Transverse colon (tissue), 4 donors: ENCODE measurements around the gene KCNE5. TPM values are rescaled to one million over a fixed set of nuclear protein-coding genes. Genes with fewer than 3 reads are reported as not detected.
"Not testable (repeated sequence)": the region's sequence is repeated elsewhere in the genome, so short reads cannot be mapped to it uniquely, and the experiment has no call there.

Source experiments
- DNase-seq: peaks from one replicate; pipeline ENCODE4 v3.0.0-alpha.2; 2019
- H3K27ac ChIP-seq, 4 donors: fragments of 200-600 bp; sonication (generic); 2 replicates each; pipeline ENCODE4 v1.5.1; 2016 to 2018; ENCODE audit warnings: inconsistent platforms in 4 of 4
- H3K27me3 ChIP-seq: fragments of 200-600 bp; sonication (generic); 2 replicates; pipeline ENCODE4 v1.5.1; 2017; ENCODE audit warnings: inconsistent platforms
- H3K36me3 ChIP-seq, 4 donors: fragments of 200-600 bp; sonication (generic); 2 replicates each; pipeline ENCODE4 v1.5.1; 2017 to 2019; ENCODE audit warnings: inconsistent platforms in 4 of 4
- H3K4me1 ChIP-seq, 4 donors: fragments of 200-600 bp; sonication (generic); 2 replicates each; pipeline ENCODE4 v1.5.1; 2017 to 2020; ENCODE audit warnings: inconsistent platforms in 4 of 4
- H3K4me3 ChIP-seq, 4 donors: fragments of 200-600 bp; sonication (generic); 1 replicate in 1 of 4; 2 replicates in 3 of 4; pipeline versions ENCODE4 v1.5.1 to v1.6.1; 2017 to 2019; ENCODE audit warnings: inconsistent platforms in 4 of 4
- H3K9me3 ChIP-seq, 2 donors: fragments of 200-600 bp; sonication (generic); 2 replicates each; pipeline ENCODE4 v1.5.1; 2017 to 2019; ENCODE audit warnings: inconsistent platforms in 2 of 2
- EP300 ChIP-seq: sonication (generic); formaldehyde crosslinking; IDR thresholded peaks from one replicate; pipeline ENCODE4 v1.6.1; 2017; ENCODE audit warnings: antibody characterized with exemption, low read depth
- POLR2A ChIP-seq: fragments of 450-650 bp; IDR thresholded peaks from one replicate; pipeline ENCODE4 v1.6.1; 2016; ENCODE audit warnings: antibody characterized with exemption, mild to moderate bottlenecking, moderate library complexity
- POLR2AphosphoS5 ChIP-seq, 3 donors: sonication (generic); formaldehyde crosslinking; IDR thresholded peaks; one replicate each; pipeline ENCODE4 v1.6.1; 2016; ENCODE audit warnings: antibody characterized with exemption in 3 of 3
- WGBS, 2 donors: methylation state at CpG; one replicate each; pipeline ENCODE4 v1.1.5; 2018; ENCODE audit warnings: low coverage in 1 of 2; 5-methylcytosine and 5-hydroxymethylcytosine counted together
- in situ Hi-C, 4 donors: fragments of 200-750 bp; cut with MboI; loops; one replicate each; pipeline versions ENCODE4 v1.15.0 to v1.15.1; 2017; ENCODE audit warnings: low sequenced_read_pairs in 3 of 4, low pct_ligation_motif_present in 1 of 4, low pct_unique_long_range_greater_than_20kb in 1 of 4
- intact Hi-C: fragments of 100-400 bp; cut with DNase I; formaldehyde crosslinking; loops from one replicate; pipeline ENCODE4 v1.15.1; 2023; ENCODE audit warnings: low total_unique reads
- total RNA-seq, 4 donors: library from RNA; depleted of rRNA; stranded (reverse); fragments of >200 nt; gene quantifications; one replicate each; pipeline ENCODE4 v1.1.0, GENCODE V29; 2016
- TF ChIP-seq, protein P1 (sequence below), 5 experiments: fragments of 200-600 bp in 3 of 5; fragments of 450-650 bp in 2 of 5; sonication (generic) in 3 of 5; IDR thresholded peaks; 1 replicate in 2 of 5; 2 replicates in 3 of 5; pipeline ENCODE4 v1.5.1; 2016 to 2017; ENCODE audit warnings: antibody characterized with exemption in 5 of 5, inconsistent platforms in 3 of 5, mild to moderate bottlenecking in 2 of 5, moderate library complexity in 1 of 5

KCNE5 gene
- total RNA-seq, 4 donors from 2014 or later: not detected

DNA sequence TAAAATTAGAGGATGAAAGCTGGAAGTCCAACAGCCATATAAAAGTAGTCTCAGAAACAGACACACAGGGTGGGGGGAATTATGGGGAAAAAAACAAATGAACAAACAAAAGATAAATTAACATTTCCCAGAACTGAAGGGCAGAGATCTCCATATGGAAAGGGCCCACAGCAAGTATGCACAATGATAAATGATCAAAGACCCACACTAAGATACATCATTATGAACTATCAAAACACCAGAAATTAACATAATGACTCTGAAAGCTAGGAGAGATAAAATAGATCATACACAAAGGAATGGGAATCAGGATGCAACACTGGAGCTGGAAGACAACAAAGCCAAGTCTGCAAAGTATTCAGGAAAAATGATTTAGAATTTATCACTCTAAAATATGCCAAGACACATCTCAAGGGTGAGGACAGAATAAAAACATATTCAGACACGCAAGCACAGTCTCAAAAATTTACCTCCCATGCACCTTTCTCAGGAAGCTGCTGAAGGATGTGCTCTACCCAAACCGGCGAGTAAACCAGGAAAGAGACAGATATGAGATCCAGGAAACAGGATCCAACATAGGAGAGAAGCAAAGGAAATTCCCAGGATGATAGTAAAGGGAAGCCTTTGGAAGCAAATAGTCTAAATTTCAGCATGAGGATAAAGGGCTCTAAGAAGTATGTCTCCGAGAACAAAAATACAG lies 30.7 kb upstream of the KCNE5 start:
- no peaks in the 10 kb centered on the region for H3K36me3 ChIP-seq
- in situ Hi-C loops (no loop called here), intact Hi-C loops (no loop called here)
- WGBS, 2 donors: 76 to 100% methylated on average over 1 to 4 of the region's 4 CpGs
- no peaks in the 10 kb centered on the region for H3K9me3 ChIP-seq
- H3K27me3 ChIP-seq: no peaks in the 10 kb centered on the region
- TF ChIP-seq POLR2AphosphoS5 (IDR thresholded peaks at IDR 0.05) (no peak), EP300 (no peak), POLR2A (no peak)
- TF ChIP-seq, protein P1, sequence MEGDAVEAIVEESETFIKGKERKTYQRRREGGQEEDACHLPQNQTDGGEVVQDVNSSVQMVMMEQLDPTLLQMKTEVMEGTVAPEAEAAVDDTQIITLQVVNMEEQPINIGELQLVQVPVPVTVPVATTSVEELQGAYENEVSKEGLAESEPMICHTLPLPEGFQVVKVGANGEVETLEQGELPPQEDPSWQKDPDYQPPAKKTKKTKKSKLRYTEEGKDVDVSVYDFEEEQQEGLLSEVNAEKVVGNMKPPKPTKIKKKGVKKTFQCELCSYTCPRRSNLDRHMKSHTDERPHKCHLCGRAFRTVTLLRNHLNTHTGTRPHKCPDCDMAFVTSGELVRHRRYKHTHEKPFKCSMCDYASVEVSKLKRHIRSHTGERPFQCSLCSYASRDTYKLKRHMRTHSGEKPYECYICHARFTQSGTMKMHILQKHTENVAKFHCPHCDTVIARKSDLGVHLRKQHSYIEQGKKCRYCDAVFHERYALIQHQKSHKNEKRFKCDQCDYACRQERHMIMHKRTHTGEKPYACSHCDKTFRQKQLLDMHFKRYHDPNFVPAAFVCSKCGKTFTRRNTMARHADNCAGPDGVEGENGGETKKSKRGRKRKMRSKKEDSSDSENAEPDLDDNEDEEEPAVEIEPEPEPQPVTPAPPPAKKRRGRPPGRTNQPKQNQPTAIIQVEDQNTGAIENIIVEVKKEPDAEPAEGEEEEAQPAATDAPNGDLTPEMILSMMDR (IDR thresholded peaks at IDR 0.05): no peak
- H3K4me3 ChIP-seq: no peak overlapping the region
- no peaks in the 10 kb centered on the region for H3K4me1 ChIP-seq
- no peak overlapping the region for H3K27ac ChIP-seq
- no peak for DNase-seq

GRCh38 chrX:109654516-109655109 lies 29.6 kb upstream of the KCNE5 start:
- no peaks in the 10 kb centered on the region for H3K4me1 ChIP-seq
- DNase-seq: no peak
- no peak overlapping the region for H3K27ac ChIP-seq
- H3K4me3 ChIP-seq: no peak overlapping the region
- H3K36me3 ChIP-seq: no peaks in the 10 kb centered on the region
- intact Hi-C loops (no loop called here), in situ Hi-C loops (no loop called here)
- 70% methylated on average over 5 of the region's 5 CpGs; no CpG with 5 or more reads in 1 of the 2 donors for WGBS, 2 donors
- TF ChIP-seq EP300 (no peak), POLR2A (no peak), POLR2AphosphoS5 (IDR thresholded peaks at IDR 0.05) (no peak)
- TF ChIP-seq, protein P1 (IDR thresholded peaks at IDR 0.05): no peak
- no peaks in the 10 kb centered on the region for H3K9me3 ChIP-seq
- H3K27me3 ChIP-seq: no peaks in the 10 kb centered on the region

GRCh38 chrX:109644671-109645070 lies 19.7 kb upstream of the KCNE5 start:
- H3K9me3 ChIP-seq, H3K4me1 ChIP-seq, H3K27me3 ChIP-seq, intact Hi-C loops, H3K4me3 ChIP-seq, in situ Hi-C loops, DNase-seq, H3K36me3 ChIP-seq, H3K27ac ChIP-seq: not testable (repeated sequence)
- 94% methylated on average over 19 of the region's 19 CpGs; no CpG with 5 or more reads in 1 of the 2 donors for WGBS, 2 donors

GRCh38 chrX:109643687-109644086 lies 18.7 kb upstream of the KCNE5 start:
- in situ Hi-C loops (no loop called here), intact Hi-C loops (no loop called here)

More at GRCh38 chrX:109643687-109644086, 18.7 kb upstream of the KCNE5 start:
- no peaks in the 10 kb centered on the region for H3K36me3 ChIP-seq
- H3K4me3 ChIP-seq: no peak overlapping the region
- no peak for DNase-seq
- H3K9me3 ChIP-seq: no peaks in the 10 kb centered on the region
- H3K27me3 ChIP-seq: no peaks in the 10 kb centered on the region
- WGBS, 2 donors: 75% methylated on average over 1 to 2 of the region's 2 CpGs
- no peak overlapping the region for H3K27ac ChIP-seq
- no peak for TF ChIP-seq POLR2AphosphoS5 (IDR thresholded peaks at IDR 0.05)
- TF ChIP-seq, protein P1 (IDR thresholded peaks at IDR 0.05): no peak
- no peak for TF ChIP-seq POLR2A
- TF ChIP-seq EP300: no peak
- H3K4me1 ChIP-seq: no peaks in the 10 kb centered on the region
